K562 treated with DMSO at 1 percent for 4 hours (cell line): ENCODE data around the gene SPIRE1. TPM values are rescaled to one million over a fixed set of nuclear protein-coding genes. Genes with fewer than 3 reads are reported as not detected.

ENCODE experiments used
- total RNA-seq: library from RNA; unstranded; fragments of 300-600 nt; gene quantifications from 2 replicates; pipeline ENCODE4 v1.2.3, GENCODE V29; 2022; ENCODE audit not compliant: insufficient read depth

The SPIRE1 gene
- total RNA-seq, result 12.1 and 12.6 TPM in 2 replicates

DNA sequence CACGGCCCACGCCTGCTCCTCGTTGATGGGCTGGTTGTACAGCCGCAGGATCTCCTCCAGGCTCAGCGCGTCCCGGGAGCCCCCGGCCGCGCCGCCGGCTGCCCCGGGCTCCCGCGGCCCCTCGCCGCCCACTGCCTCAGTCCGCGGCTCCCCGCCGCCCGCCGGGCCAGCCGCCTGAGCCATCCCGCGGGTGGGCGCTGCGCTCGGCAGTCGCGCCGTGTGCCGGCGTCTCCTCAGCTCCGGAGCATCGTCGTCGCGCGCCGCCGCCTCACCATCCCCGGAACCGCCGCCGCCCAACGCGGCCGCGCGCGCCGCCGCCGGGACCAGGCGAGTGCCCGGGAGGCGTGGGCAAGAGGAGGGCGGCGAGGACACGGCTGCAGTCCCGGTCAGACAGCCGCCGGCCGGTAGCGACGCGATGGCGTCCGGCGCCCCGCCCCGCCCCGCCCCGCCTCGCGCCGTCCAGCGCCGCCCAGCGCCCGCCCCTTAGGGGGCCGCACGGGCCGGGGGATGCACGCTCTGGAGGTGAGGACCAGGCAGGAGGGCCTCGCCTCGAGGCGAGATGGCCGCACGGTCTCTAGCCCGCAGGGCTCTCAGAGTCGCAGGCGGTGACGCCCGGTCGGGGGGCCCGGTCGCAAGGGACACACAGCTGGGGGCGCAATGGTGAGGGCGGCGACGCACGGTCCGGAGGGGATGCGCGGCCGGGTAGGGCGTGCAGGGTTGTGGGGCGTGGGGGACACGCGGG lies at the start of gene SPIRE1:
Gene SPIRE1, minus strand, starts transcription at position 424 of the 742 bp plus-strand sequence. Its CDS starts 241 bp downstream, at position 183.

DNA sequence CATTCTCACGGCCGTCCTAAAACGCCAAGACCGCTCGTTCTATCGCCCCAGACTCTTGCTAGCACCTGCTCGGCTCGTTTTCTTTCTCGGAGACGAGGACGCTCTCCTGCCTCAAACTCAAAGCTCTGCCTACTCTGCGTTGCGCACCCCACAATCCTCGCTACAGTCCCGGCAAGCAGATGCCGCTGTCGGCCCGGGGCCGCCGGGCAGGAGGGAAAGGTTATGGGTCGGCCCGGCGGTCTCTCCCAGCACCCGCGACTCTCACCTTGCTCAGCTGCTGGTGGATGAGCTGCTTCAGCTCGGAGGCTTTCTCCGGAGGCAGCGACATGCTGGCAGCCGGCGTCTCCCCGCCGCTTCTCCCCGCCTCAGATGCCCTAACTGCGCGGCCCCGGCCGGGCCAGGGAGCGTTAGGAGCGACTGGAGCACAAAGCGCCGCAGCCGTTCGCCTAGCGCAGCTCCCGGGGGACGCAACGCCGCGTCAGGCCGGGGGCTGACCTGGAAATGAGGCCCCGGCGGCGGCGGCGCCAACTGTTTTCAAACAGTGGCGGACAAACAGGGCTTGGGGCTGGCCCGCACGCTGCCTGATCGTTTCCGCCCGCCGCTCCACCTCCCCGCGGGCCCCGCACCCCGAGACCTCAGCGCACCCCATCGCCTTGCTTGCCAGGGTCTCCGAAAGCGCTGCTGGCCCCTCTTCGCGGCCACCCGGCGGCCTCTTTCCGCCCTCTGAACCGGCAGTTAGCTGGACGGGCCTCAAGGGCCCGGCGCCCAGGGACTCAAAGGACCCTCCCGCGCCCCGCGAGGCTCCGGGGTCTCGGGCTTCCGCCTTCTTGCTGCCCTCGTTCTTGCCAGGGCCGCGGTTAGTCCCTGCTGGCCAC lies 44.6 kb upstream of the SPIRE1 start, which contains the start of the genes CEP76 and PSMG2:
Gene CEP76, minus strand, starts transcription at position 503 of the 875 bp plus-strand sequence. Its CDS starts 175 bp downstream, at position 328.
Gene PSMG2, plus strand, starts transcription at position 822 of the 875 bp plus-strand sequence. CDS start 66 bp downstream, outside the sequence.

Other genes with a start within 250 kb of the SPIRE1 start
- gene CEP76, start 44.6 kb upstream of the SPIRE1 start, total RNA-seq, result 11.6 and 16.2 TPM in 2 replicates
- gene PSMG2, start 44.9 kb upstream of the SPIRE1 start, total RNA-seq, result 55.9 and 61.4 TPM in 2 replicates
- gene PTPN2, start 226.1 kb upstream of the SPIRE1 start, total RNA-seq, result 22.0 and 24.0 TPM in 2 replicates